Measurements from ENCODE around the gene BCAS3.
"Not testable (repeated sequence)": the region's sequence is repeated elsewhere in the genome, so short reads cannot be mapped to it uniquely, and the experiment has no call there.

The BCAS3 gene

DNA sequence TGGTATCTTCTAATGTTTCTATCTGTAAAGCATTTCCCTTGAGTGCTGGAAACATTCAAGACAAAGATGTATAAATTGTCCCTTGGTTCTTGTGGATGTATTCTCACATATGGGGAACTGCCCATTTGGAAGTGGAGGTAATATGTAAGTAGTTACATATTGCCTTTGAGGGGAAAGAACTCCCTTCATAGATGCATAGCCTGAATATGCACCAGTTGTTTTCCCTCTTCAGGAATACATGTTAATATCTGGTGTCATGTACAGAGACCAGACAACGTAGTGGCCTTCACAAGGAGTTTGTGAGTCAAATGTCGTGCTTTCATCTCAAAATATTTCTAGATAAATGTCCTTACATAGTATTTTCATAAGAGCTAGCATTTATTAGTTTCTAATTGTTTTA lies 213.5 kb downstream of the BCAS3 start:
- DNase-seq, result no peak

DNA sequence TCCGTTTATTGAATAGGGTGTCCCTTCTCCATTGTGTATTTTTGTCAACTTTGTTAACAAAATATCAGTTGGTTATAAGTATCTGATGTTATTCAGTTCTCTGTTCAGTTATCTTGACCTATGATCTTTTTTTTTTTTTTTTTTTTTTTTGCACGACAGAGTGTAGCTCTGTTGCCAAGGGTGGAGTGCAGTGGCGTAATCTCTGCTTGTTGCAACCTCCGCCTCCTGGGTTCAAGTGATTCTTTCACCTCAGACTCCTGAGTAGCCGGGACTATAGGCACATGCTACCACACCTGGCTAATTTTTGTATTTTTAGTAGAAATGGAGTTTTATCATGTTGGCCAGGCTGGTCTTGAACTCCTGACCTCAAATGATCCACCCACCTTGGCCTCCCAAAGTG lies 215.8 kb downstream of the BCAS3 start:
- DNase-seq, result no peak

DNA sequence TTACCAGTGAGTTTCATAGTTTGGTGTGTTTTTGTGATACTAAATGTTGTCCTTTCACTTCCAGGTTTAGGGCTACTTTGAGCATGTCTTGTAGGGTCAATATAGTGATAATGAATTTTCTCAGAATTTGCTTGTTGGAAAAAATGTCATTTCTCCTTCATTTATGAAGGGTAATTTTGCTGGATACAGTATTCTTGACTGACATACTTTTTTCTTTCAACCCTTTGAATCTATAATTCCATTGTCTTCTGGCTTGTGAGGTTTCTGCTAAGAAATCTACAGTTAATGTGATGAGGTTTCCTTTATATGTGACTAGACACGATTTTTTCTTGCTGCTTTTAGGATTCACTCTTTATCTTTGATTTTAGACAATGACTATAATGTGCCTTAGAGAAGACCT lies 219.3 kb downstream of the BCAS3 start:
- no peak for DNase-seq

DNA sequence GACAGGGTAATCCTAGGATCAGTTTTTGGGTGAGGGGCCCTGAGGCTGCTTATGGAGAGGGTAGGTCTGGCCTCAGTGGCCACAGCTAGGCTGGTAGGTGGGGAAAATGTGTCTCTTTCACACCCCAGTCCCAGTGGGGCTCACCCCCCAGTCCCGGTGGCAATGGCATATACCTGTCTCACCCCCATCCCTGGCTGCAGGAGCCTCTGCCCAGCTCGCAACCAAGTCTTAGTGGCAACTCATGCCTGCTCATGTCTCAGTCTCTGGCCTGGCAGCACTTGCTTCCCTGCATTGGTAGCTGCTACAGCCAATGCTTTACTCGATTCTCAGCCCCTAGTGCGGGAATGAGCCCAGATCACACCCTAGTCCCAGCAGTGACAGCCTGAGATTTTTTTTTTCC lies 221.5 kb downstream of the BCAS3 start:
- DNase-seq, result no peak

DNA sequence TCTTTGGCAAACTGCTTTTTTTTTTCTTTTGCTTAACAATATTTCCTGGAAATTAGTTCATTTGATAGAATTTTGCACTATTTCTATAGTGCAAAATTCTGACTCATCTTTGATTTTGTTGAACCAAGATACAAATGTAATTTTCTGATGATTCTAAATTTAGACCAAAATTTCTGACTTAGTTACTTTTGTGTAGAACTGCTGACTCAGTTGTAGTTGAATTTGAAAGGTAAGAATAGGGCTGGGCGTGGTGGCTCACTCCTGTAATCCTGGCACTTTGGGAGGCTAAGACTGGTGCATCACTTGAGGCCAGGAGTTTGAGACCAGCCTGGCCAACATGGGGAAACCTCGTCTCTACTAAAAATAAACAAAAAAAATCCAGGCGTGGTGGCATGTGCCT lies 223.0 kb downstream of the BCAS3 start:
- DNase-seq, result no peak

DNA sequence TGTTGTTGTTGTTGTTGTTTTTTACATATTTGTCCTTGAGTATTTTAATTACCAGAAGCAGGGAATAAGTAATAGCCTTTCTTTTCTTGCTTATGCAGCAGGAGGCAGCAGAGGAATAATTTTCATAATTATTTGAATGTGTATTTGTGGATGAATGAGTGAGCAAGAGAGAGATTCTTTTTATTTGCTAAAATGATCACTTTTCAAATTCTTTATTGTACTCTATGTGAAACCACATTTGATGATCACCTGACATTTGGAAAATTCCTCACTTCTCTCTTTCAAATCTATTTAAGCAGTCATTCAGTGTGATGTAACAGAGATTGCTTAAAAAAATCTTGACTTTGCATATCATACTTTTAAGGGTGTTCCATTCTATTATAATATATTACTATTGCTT lies 223.6 kb downstream of the BCAS3 start:
- no peak for DNase-seq

DNA sequence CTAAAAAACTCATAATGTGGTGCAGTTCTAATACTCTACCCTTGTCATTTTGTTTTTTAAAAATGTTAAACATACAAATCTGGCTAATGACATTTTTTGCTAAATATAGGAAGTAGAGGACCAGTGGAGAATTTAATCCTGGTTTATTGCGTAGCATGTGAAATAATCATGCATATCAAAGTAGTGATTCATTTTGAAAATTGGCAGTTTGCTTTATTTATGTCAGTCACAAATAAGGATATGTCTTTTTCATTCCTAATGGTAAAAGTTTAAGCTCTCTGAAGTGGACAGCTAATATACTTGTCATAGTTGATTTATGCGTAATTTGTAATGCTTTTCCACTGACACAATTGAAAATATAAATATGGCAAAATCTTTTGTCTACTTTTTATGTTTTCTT lies 224.2 kb downstream of the BCAS3 start:
- DNase-seq, result no peak

DNA sequence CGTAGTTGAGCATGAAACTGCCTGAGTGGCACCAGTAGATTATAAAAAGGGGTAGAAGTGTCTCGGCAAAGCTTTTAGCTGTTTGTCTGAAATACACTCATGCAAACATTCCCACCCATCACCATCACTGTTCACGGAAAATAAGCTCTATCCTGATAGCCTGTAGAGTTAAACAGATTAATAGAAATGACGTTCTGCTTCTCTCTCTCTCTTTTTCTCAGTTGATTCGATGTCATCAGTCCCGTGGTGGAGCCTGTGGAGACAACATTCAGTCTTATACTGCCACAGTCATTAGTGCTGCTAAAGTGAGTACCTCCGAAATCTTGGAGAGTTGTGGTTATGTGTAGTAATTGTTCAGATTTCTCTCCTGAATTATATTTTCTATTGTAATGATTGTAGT lies 224.7 kb downstream of the BCAS3 start:
- no peak for DNase-seq

DNA sequence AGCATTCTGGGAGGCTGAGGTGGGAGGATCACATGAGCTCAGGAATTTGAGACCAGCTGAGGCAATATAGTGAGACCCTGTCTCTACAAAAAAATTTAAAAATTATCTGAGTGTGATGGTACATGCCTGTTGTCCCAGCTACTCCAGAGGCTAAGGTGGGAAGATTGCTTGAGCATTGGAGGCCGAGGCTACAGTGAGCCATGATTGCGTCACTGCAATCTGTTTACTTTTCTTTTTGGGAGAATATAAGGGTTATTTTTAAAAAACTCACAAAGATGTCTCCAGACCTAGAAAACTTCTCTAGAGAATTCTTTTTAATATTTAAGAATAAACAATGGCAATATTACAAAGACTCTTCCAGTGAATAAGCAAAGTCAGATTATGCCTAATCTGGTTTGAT lies 226.9 kb downstream of the BCAS3 start:
- DNase-seq, result no peak

DNA sequence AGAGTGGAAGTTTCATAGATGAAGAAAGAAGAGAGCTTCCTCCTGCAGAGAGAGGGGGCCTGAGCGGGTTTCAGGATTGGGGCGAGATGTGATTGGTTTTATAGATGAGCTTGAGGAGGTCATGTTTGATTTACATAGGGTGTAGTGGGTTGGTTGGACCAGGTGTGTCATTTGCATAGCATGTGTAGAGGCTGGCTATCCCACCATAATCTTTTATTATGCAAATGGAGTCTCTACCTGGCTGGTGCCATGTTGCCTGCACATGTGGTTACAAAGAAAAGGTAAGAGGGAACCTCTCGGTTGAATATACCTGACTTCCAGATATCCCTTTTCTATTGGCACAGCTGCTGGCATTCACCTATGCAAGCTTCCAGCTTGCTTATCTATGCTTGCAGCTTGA lies 228.1 kb downstream of the BCAS3 start:
- DNase-seq, result no peak

DNA sequence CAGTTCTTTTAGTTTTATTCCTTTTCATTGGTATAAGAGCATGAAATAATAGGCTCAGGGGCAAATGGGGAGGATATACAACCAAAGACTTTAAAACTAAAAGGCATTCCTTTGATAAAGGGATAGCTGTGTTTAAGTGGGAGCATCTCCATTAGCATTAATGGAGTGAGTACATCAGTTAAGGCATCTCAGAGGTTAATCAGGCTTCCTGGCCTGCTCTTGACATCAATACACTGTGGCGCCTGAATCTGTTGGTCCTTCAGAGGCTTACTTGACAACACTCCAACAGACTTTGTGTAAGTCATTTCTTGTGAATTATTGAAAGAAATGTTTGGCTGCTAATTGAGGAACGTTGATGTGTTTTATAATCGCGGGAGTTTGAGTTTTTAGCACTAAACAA lies 230.7 kb downstream of the BCAS3 start:
- no peak for DNase-seq

DNA sequence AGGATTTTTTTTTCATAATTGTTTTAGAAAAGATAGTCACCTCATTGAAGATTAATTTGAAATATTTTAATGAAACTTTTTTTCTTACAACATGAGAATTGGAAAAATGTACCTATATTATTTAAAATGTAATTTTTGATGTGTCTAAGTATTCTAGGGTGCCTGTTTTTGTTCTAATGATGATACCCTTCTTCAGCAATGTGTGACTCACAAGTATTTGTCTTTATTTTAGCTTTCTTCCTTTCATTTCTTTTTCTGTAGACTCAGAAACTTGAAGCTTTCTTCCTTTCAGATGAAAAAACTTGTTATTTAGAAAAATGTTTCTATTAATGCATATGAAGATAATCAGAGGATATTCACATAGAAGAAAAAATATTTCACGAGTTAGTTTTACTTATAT lies 231.8 kb downstream of the BCAS3 start:
- no peak for DNase-seq

DNA sequence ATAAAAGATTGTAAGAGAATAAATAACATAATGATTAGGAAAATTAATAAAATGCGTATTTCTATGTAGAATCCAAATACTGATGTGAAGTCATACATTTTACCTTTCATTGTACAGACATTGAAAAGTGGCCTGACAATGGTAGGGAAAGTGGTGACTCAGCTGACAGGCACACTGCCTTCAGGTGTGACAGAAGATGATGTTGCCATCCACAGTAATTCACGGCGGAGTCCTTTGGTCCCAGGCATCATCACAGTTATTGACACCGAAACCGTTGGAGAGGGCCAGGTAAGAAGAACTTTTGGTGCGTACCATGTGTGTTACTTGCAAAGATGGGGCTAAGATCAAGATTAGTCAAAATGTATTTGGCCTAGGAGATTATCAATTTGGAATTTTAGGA lies 232.8 kb downstream of the BCAS3 start:
- no peak for DNase-seq

DNA sequence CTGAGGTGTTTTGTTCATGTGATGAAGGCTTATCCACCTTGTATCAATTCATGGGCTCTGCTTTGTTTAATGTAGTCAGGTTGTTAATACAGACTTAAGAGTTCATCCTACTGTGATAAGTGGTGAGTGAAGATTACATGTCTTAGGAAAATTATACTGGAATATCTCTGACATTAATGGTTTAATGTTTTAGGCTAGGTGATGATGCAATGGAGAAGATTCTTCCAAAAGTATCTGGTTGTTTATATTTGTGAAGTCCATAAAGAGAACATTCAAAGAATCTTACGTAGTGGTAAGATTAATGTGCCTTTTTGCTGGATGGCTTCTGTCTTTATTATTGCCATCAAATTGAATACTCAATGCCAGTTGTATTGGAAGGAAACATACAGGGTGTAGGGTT lies 236.4 kb downstream of the BCAS3 start:
- no peak for DNase-seq

DNA sequence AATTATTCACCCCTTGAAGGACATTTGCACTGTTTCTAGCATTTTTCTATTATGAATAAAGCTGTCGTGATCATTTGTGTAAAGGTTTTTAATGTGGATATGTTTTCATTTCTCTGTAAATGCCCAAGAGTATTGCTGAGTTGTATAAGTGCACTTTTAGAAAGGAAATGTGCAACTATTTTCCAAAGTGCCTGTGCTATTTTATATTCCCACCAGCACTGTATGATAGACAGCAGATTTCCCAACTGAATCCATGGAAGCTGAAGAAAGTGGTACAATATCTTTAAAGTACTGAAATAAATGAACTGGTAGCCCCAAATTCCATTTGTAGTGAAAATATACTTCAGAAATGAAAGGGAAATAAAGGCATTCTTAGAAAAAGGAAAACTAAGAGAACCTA lies 238.4 kb downstream of the BCAS3 start:
- DNase-seq, result no peak

DNA sequence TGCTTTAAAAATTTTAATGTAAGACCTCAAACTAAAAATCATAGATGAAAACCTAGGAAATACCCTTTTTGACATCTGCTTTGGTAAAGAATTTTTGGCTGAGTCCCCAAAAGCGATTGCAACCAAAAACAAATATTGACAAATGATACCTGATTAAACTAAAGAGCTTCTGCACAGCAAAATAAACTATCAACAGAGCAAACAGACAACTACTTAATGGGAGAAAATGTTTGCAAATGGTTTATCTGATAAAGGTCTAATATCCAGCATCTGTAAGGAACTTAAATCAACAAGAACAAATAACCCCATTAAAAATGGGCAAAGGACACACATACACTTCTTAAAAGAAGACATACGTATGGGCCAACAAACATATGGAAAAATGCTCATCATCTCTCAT lies 242.5 kb downstream of the BCAS3 start:
- DNase-seq, result no peak

DNA sequence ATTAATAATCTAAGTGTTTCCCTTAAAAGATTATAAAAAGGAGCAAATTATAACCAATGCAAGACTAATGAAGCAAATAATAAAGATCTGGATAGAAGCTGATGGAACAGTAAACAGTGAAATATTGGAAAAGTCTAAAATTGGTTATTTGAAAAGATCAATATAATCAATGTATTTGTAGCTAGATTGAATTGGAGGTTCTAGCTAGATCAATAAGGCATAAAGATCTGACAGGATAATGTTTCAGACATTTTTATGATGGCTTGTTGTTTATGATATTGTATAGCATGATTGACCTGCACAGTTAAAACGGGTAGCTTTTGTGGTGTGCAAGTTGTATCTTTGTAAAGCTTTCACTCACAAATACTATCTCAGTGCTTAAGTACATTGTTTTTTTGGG lies 245.3 kb downstream of the BCAS3 start:
- no peak for DNase-seq

DNA sequence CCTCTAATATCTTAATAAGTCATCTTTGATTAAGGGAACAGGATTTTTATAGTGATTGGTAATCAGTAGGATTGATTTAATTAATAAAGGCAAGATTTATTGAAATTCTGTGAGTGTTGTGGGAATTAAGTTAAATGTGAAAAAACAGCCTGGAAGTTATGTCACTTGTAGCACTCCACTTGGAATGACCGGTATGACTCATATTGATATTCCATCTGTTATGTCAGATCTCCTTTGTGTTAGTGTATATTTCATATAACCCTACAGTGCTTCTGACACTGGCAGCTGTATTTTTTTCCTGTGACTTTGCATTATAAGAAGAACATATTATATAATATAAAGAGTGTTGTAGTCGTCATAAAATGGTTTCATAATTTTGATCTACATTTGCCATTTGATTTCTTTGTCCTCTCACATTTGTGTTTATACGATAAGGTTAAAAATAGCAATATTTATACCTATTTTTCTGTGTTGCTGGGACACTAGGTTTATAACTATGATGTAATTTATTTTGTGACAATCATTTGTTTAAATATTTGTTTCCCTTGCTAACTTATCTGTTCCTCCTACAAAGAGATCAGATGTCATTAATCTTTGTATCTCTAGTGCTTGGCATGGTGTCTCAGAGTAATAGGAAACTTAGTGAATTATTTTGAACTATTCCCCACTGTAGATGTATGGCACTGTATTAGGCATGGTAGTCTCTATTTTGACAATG lies 249.0 kb downstream of the BCAS3 start:
- no peak for DNase-seq

DNA sequence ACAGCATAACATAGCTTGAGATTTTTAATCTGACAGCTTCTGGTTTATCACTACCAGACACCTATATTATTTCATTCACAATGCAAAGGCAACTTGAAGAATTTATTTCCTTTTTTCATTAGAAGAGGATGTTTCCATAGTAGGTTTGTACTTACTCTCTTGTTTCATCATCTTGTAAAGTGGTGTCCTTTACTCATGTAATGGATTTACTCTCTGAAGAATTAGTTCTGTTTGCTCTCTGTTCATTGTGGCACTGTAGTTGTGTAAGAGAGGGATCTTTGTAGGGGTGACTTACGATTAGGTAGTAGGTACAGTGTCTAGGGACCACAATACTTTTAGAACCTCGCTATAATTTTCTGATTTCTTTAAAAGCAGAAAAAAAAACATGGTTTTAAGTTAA lies 256.1 kb downstream of the BCAS3 start:
- no peak for DNase-seq

DNA sequence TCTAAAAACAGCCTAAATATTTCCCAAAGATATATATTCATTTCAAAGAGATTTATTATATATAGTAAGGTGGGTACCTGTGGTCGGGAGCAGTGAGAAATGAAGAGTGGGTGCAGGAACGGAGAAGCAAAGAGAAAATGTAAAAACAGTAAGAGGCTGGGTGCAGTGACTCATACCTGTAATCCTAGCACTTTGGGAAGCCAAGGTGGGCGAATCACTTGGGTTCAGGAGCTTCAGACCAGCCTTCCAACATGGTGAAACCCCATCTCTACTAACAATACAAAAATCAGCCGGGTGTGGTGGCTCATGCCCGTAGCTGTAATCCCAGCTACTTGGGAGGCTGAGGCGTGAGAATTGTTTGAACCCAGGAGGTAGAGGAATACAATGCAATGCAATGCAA lies 257.1 kb downstream of the BCAS3 start:
- no peak for DNase-seq

DNA sequence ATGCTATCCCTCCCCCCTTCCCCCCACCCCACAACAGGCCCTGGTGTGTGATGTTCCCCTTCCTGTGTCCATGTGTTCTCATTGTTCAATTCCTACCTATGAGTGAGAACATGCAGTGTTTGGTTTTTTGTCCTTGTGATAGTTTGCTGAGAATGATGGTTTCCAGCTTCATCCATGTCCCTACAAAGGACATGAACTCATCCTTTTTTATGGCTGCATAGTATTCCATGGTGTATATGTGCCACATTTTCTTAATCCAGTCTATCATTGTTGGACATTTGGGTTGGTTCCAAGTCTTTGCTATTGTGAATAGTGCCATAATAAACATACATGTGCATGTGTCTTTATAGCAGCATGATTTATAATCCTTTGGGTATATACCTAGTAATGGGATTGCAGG lies 258.3 kb downstream of the BCAS3 start:
- not testable (repeated sequence) for DNase-seq

DNA sequence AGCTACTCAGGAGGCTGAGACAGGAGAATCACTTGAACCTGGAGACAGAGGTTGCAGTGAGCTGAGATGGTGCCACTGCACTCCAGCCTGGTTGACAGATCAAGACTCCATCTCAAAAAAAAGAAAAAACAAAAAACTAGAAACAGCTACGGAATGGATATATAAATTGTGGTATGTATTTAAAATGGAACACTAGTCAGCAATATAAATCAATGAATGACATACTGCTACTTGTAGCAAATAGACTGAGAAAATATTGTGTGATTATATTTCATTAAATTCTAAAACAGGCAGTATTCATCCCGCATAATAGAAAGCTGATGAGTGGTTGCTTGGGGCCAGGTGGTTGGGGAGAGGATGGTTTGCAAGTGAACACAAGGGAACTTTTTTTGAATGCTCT lies 261.7 kb downstream of the BCAS3 start:
- DNase-seq, result no peak

DNA sequence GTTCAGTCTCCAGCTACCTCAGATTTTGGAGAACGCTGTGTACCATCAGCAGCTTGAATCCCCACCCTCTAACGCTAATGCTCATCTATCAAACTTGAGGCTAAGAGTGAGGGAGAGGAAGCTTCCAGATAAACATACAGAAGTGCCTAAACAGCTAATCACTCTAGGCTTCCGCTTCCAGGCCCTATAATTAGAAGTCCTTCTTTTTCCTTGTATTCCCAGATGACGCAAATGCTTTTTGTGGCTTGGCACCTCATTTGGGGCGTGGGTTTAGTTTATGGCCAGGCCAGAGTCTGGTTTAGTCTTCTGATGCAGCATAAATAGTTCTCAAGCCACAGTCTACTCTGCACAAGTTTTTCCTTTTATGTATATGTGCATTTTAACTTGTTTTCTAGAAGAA lies 263.4 kb downstream of the BCAS3 start:
- DNase-seq, result no peak

DNA sequence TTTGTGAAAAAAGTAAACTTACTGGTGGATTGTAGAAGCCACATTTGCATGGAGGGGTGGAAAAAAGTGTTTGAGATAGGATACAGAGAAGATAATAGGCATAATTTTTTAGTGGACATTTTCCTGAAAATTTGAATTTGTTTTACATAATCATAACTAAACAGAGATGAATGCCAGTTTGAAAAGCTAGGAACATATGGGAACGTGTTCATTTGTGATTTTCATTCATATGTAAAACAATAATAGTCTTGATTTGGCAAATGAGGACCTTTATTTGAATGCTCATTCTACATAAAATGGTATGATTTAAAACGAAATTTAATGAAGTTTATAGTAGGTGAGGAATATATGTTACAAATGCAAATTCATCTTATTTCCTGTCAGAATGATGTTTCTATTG lies 263.9 kb downstream of the BCAS3 start:
- DNase-seq, result no peak

DNA sequence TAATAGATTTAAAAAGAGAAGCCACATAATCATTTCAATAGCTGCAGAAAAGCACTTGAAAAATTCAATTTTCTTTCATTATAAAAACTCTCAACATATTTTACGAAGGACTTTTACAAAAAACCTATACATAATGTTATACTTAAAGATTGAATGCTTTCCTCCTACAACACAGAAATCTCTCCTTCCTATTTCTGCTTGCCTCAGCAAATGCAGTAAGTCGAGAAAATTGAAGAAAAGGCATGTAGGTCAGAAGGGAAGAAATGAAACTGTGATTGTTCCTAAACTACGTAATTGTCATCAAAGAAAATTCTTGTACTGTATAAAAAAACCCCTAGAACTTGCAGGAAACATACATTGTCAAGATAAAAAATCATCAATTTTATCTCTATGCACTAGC lies 267.1 kb downstream of the BCAS3 start:
- DNase-seq, result no peak

DNA sequence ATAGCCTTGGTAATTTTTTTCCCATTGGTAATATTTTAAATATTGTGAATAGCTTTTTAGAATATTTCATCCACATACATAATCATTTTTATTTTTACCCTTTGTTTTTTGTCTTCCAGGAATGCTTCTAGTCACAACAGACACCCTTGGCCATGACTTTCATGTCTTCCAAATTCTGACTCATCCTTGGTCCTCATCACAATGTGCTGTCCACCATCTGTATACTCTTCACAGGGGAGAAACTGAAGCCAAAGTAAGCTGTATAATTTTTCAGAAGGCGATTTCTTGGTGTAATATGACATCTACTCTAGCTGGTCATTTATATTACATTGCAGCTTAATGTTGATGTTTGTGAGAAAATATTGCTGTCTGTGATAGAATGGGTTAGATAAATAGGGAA lies 269.4 kb downstream of the BCAS3 start:
- no peak for DNase-seq
